Dermis blood vessel endothelial cell (primary cell): ENCODE data around the gene CLEC20A. TPM values are rescaled to one million over a fixed set of nuclear protein-coding genes. Genes with fewer than 3 reads are reported as not detected.
A peak's percentile ranks its signal among the peaks of the same experiment; 100 is the strongest.

Experiments
- DNase-seq: peaks from one replicate; pipeline ENCODE4 v3.0.0; 2010
- total RNA-seq: library from RNA; depleted of rRNA; stranded (reverse); fragments of >200 nt; gene quantifications from 2 replicates; pipeline ENCODE4 v1.2.3, GENCODE V29; 2014

CLEC20A gene
- total RNA-seq, 1 donor from 2014 or later, result not detected

GRCh38 chr1:178498896-178499675, 2.3 kb upstream of the CLEC20A start:
- no peak for DNase-seq

GRCh38 chr1:178497903-178498478, 1.2 kb upstream of the CLEC20A start:
- no peak for DNase-seq

DNA sequence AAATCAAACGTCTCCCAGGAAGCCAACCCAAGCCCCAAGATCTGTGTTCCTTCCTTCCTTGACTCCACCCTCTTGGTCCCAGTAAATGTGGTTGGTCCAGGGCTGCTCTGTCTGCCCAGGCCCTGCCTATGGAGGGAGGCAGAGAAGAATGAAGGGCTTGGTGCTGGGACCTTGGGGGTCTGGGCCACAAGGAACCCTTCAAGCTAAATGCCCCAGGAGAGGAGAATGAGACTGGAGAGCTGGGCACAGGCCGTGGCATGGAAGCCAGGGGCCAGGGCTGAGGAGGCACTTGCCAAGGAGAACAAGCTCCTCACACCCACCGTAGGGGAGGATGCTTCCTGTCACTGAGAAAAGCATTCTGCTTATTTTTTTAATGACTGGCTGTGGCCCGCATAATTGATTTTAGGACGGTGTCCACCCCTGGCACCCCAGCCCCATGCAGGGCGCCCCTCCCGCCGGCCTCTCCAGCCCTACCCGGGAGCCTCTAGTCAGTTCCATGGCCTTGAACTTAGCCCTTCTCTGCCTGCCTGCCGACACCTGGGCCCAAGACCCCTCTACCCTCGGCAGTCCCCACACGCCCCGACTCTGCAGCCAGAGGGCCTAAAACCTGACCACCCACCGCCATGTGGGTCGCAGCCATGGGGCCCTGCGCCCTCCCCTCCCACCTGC, 889 bp downstream of the CLEC20A start:
- DNase-seq, result no peak

DNA sequence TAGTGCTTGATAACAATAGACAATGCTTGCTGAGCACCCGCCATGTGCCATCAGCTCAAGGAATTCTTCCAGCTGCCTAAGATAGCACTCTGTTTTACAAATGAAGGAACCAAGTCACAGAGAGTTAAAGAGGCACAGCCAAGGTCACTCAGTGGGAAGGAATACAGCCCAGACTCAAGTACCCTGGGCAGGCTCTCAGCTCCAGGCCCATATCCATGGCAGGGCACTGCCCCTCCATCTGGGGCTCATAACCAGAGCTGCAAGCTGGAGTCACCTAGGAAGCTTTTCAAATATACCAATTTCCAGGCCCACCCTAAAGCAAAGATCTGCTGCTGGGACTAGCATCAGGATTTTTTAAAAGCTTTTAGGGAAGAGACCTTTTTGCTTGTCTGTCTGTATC, 1.6 kb downstream of the CLEC20A start:
- DNase-seq, result no peak

GRCh38 chr1:178494569-178494971, 2.2 kb downstream of the CLEC20A start:
- DNase-seq, result no peak

DNA sequence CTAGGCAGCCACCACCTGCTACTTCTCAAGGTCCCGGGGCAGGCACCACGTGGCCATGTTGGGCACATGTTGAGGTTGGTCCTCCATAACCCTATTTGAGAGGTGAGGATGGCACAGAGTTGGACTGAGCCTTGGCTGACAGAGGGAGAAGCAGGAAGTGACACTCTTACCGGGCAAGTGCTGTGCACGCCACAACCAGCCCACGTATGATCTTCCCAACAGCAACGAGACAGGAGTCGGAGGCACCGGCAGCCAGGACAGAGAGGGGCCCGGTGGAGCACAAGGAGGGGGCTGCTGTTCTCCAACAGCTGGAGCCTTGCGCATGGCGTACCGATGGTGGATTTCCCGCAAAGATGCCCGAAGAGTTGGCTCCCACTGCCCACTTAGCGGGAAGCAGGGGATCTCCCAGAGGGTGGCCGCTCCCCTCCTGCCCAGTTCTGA, 3.4 kb downstream of the CLEC20A start:
- DNase-seq, result no peak

- DNase-seq, result no peak
These were observed 4.4 kb downstream of the CLEC20A start for GRCh38 chr1:178492341-178492740.

GRCh38 chr1:178491721-178492120, 5.0 kb downstream of the CLEC20A start:
- DNase-seq, result no peak

DNA sequence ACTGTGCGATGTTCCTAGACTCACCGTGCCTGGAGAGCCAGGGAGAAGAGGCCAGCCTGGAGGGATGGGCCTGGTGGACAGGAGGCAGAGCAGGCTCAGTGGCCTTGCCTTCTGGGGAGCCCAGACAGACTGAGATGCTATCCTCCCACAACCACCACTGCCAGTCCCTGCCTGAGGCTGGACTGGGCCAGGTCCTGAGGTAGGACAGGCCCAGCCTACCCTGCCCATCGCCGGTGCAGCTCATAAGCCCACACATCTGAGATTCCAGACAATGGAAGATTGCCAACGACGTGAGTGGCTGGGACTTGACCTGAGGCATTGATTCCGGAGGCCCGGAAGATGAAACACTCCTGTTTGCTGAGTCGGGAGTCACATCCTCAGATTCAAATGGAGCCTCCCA, 5.8 kb downstream of the CLEC20A start:
- DNase-seq, result no peak

GRCh38 chr1:178490136-178490535, 6.6 kb downstream of the CLEC20A start:
- DNase-seq, result no peak

- no peak for DNase-seq
These were observed 7.4 kb downstream of the CLEC20A start for GRCh38 chr1:178489399-178489798.

DNA sequence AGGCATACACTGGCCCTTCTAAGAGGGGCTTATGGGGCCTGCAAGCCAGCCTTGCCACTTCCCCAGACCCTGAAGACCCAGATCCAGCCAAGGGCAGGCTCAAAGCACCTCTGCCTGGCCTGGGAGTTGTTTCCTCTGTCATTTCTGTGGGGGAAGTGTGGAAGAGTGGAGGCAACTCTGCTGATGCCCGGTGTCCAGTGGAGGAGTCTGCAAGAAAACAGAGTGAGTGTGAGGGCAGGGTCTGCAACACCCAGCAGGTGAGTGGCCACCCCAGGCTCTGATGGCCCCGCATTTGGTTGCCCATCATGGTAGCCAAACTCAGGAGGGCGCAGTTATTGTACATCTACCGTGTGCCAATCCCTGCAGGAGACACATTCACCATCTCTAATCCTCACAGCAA, 8.4 kb downstream of the CLEC20A start:
- no peak for DNase-seq

DNA sequence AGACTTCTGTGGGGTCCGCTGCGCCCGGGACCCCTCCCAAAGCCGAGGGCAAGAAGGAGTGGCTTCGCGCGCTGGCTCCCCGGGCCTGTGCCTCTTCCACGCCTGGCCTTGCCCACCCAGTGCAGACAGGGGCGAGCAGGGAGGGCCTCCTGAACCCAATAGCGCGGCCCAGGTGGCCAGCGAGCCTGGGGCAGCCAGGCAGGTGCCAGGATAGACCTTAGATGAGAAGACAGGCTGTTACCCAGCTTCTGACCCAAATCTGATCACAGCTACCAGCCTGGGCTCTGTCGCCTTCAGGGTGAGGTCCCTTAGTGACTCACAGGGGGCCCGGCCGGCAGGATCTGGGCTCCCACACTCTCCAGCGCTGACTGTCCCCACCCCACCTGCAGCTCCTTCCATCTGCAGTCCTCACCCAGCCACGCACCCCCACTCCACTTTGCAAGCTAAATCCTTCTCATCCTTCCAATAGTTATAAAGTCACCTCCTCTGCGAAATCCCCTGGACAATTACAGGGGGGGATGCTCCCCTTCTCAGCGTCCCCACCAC, 9.6 kb downstream of the CLEC20A start:
- no peak for DNase-seq

- DNase-seq, result no peak
These were observed 10.4 kb downstream of the CLEC20A start for GRCh38 chr1:178486100-178487069.

DNA sequence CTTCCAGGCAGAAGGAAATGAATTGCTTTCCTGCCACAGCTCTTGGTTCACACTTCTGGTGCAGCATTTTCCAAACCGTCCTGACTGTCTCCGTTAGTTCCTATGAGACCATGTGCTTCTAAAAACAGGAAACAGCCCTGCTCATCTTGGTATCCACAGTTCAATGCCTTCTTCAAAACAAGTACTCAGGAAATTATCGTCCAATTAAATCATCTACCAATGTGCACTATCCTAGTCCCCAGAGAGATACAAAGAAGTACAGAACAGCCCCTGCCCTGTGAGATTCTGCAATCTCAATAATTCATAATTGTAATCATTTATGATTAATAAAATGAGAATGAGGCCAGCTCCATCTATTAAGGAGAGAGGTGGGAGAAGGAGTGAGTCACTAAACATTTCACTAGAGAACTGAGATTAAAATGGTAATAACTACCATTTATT, 11.2 kb downstream of the CLEC20A start:
- DNase-seq, result peak; percentile 60

DNA sequence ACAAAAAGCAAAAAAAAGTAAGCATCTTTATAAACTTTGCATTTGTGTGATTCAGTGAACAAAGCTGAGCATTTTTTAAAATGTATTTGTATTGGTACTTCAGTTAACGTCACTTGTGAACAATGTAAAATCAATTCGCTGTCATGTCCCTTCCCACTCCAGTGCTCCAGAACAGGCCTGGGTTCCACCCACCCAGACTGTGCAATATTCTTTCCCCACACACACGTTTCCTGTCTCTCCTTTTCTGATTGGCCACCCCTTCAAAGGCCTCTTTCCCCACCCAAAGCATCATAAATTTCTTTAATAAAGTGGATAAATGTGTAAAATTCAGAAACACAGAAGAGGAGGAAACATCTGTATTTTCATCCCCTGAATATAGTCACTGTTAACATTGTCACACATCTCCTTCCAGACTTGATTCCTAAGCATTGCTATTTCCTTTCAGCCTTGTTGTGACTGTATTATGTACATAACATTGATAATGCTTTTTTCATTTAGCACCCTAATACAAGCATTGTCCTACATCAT, 12.0 kb downstream of the CLEC20A start:
- DNase-seq, result peak; percentile 70

- no peak for DNase-seq
These were observed 13.4 kb downstream of the CLEC20A start for GRCh38 chr1:178483251-178483957.

- DNase-seq, result no peak
These were observed 18.9 kb downstream of the CLEC20A start for GRCh38 chr1:178477841-178478240.

GRCh38 chr1:178477373-178477772, 19.4 kb downstream of the CLEC20A start:
- DNase-seq, result no peak

DNA sequence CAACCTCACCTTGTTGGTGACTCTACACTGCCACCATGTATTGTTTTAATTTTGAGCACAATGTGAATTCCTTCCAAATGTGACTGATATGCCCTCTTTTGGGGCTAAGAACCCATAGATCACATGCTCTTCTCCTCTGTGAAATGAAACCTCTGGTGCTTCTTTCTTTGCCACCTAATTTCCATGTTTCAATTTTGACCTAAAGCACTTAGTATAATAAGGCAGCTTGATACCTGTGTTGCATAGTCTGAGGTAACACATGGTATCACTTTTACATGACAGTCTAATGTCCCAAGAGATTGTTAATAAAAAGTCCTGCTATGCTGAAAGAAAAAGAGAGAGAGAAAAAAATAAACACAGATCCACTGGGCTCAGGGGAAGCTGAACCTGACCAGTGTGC, 24.2 kb downstream of the CLEC20A start:
- DNase-seq, result no peak

DNA sequence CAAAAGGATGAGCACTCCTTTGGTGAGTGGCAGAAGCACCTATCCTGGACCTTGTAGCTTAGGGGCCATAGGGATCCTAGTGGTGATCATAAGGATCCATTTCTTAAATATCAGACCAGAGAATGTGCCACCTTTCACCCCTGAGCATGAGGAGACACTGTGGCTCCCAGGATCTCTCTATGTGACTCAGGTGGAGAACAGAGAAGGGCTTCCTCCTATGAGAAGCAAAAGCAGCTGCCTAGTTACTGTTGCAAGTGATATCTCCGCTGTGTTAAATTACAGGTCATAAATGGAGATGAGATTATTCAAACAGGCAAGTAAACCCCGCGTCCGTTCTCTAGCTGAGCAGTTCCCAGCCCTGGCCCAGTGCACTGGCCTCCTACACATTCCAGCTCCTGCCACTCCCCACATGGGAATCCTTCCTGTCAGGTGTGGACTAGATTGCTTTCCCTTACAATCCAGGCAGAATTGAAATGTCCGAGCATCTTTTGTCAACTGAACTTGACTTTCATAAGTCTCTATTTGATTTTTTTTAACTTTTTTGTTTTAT, 26.3 kb downstream of the CLEC20A start:
- no peak for DNase-seq
